Neuronal stem cell (in vitro differentiated cells): Measurements from ENCODE around the gene HOXD4.

Experiments
- DNase-seq: peaks from one replicate; pipeline ENCODE4 v3.0.0-alpha.2; 2013; ENCODE audit warnings: low spot score
- H2AFZ ChIP-seq: one replicate; pipeline ENCODE4 v1.6.1; 2013; ENCODE audit warnings: mild to moderate bottlenecking, low read length, inconsistent platforms
- H2AK5ac ChIP-seq: 2 replicates; pipeline ENCODE4 v1.6.1; 2013; ENCODE audit warnings: low read depth, mild to moderate bottlenecking, inconsistent platforms, low read length, moderate library complexity, mixed read lengths
- H2BK120ac ChIP-seq: 2 replicates; pipeline ENCODE4 v1.6.1; 2013; ENCODE audit warnings: low read depth, mild to moderate bottlenecking, inconsistent platforms, low read length, moderate library complexity, mixed read lengths
- H2BK12ac ChIP-seq: one replicate; pipeline ENCODE4 v1.6.1; 2013; ENCODE audit warnings: low read length, inconsistent platforms
- H2BK15ac ChIP-seq: 2 replicates; pipeline ENCODE4 v1.6.1; 2013; ENCODE audit warnings: mild to moderate bottlenecking, low read length, inconsistent platforms, mixed read lengths
- H2BK5ac ChIP-seq: one replicate; pipeline ENCODE4 v1.6.1; 2013; ENCODE audit warnings: inconsistent platforms, mild to moderate bottlenecking, low read length, moderate library complexity
- H3K14ac ChIP-seq: one replicate; pipeline ENCODE4 v1.6.1; 2013; ENCODE audit warnings: low read length, inconsistent platforms
- H3K18ac ChIP-seq: 2 replicates; pipeline ENCODE4 v1.6.1; 2013; ENCODE audit warnings: low read length, inconsistent platforms
- H3K23ac ChIP-seq: 2 replicates; pipeline ENCODE4 v1.6.1; 2013; ENCODE audit warnings: low read depth, mild to moderate bottlenecking, mixed read lengths, low read length, inconsistent platforms; ENCODE audit not compliant: poor library complexity
- H3K27ac ChIP-seq: replicated peaks from 3 replicates; pipeline ENCODE4 v1.5.1; 2013; ENCODE audit warnings: low read length, inconsistent platforms
- H3K27me3 ChIP-seq, 3 experiments: 2 replicates each; pipeline ENCODE4 v1.6.1; 2013; ENCODE audit warnings: low read length in 3 of 3, mild to moderate bottlenecking in 2 of 3, inconsistent platforms in 1 of 3, low read depth in 1 of 3, mixed read lengths in 1 of 3, moderate library complexity in 1 of 3; ENCODE audit not compliant: control insufficient read depth in 3 of 3, insufficient read depth in 3 of 3
- H3K36me3 ChIP-seq, 2 donors: replicated peaks in 1 of 2; 2 replicates each; pipeline ENCODE4 v1.6.1; 2013; ENCODE audit warnings: low read length in 2 of 2; ENCODE audit not compliant: control insufficient read depth in 2 of 2, insufficient read depth in 2 of 2
- H3K4ac ChIP-seq: 2 replicates; pipeline ENCODE4 v1.6.1; 2013; ENCODE audit warnings: inconsistent platforms, mild to moderate bottlenecking, low read length, moderate library complexity
- H3K4me1 ChIP-seq, 2 donors: 1 replicate in 1 of 2; 2 replicates in 1 of 2; pipeline ENCODE4 v1.6.1; 2013; ENCODE audit warnings: low read length in 2 of 2, low read depth in 1 of 2; ENCODE audit not compliant: control insufficient read depth in 2 of 2, insufficient read depth in 1 of 2
- H3K4me2 ChIP-seq: one replicate; pipeline ENCODE4 v1.6.1; 2013; ENCODE audit warnings: mild to moderate bottlenecking, low read length, inconsistent platforms; ENCODE audit not compliant: insufficient read depth, poor library complexity, severe bottlenecking
- H3K4me3 ChIP-seq, 2 donors: 2 replicates each; pipeline ENCODE4 v1.5.1; 2013; ENCODE audit warnings: low read length in 2 of 2, mild to moderate bottlenecking in 2 of 2, inconsistent platforms in 1 of 2, moderate library complexity in 1 of 2
- H3K79me1 ChIP-seq: one replicate; pipeline ENCODE4 v1.6.1; 2013; ENCODE audit warnings: low read depth, mild to moderate bottlenecking, inconsistent platforms, low read length, moderate library complexity
- H3K9ac ChIP-seq: one replicate; pipeline ENCODE4 v1.6.1; 2013; ENCODE audit warnings: mild to moderate bottlenecking, low read depth, low read length, inconsistent platforms; ENCODE audit not compliant: poor library complexity
- H3K9me3 ChIP-seq, 2 donors: replicated peaks in 1 of 2; 2 replicates each; pipeline versions ENCODE3 to v1.6.1; 2013; ENCODE audit warnings: low read length in 2 of 2, mild to moderate bottlenecking in 2 of 2, inconsistent platforms in 1 of 2, low read depth in 1 of 2, mixed read lengths in 1 of 2, moderate library complexity in 1 of 2; ENCODE audit not compliant: control insufficient read depth in 2 of 2, insufficient read depth in 1 of 2
- H4K8ac ChIP-seq: one replicate; pipeline ENCODE4 v1.6.1; 2013; ENCODE audit warnings: low read depth, mild to moderate bottlenecking, inconsistent platforms, low read length, moderate library complexity
- H4K91ac ChIP-seq: one replicate; pipeline ENCODE4 v1.6.1; 2013; ENCODE audit warnings: low read length, low read depth, mild to moderate bottlenecking, inconsistent platforms; ENCODE audit not compliant: poor library complexity
- WGBS, 2 donors: extraction: QIAGEN DNeasy Blood & Tissue Kit; methylation state at CpG; one replicate each; pipeline ENCODE4 v1.1.7; 2013; ENCODE audit warnings: missing lambda C conversion rate in 2 of 2, mixed read lengths in 1 of 2; ENCODE audit not compliant: insufficient read length in 2 of 2, insufficient replicate concordance in 1 of 2; ENCODE audit errors: extremely low coverage in 2 of 2; 5-methylcytosine and 5-hydroxymethylcytosine counted together

Gene HOXD4

DNA sequence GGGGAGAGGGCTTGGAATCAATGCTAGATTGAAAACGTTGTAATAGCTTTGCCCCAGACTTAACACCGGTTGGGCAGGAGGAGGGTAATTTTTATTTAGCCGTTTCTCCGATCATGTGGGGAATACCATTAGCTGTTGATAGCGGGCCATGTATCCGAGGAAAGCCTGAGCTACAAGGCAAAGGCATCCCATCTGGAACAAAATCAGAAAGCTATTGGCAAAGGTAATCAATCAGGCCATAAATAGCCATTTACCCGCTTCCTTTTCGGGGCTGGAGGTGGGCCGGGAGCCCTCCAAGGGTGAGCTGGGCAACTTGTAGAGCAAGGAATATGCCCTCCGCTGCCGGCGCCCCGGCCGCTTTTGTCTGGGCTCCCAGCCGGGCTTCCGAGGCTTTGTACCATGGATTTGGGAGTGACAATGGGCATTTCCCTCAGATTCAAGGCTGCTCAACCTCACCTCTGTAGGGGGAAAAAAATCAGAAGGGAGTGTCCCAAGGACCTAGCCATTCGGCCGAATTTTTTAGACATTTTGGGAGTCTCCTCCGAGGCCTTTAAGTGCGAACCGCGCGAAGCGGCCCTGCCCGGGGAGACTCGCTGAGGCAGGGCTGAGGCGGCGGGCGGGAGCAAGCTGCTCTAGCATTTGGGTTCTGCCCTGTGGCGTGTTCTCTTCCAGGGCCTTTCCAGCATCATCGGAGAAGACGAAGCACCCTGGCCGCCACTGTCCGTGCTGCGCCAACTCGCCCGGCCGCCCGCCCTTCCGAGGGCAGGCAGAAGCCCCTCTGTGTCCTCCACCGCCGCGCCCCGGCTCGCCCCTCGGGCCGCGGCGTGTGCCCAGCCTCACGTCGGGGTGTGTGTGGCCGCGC lies 29.9 kb upstream of the HOXD4 start:
- H2BK120ac ChIP-seq, result no peak overlapping the region
- H3K27me3 ChIP-seq, result peaks cover 67 to 99% (median 97%) of the 10 kb centered on the region in 3 experiments
- H3K4me2 ChIP-seq, result no peak overlapping the region
- H3K27ac ChIP-seq, result no peak overlapping the region
- H3K36me3 ChIP-seq, result no peaks in the 10 kb centered on the region
- no peak overlapping the region for H2BK15ac ChIP-seq
- H3K4me1 ChIP-seq, result no peaks in the 10 kb centered on the region
- H3K18ac ChIP-seq, result no peak overlapping the region
- no peak overlapping the region for H3K4ac ChIP-seq
- H3K79me1 ChIP-seq, result no peaks in the 10 kb centered on the region
- H3K14ac ChIP-seq, result no peak overlapping the region
- H2AK5ac ChIP-seq, result no peak overlapping the region
- H3K9me3 ChIP-seq, result peaks cover 5 to 7% of the 10 kb centered on the region in 2 donors
- no peak overlapping the region for H3K9ac ChIP-seq
- no peak overlapping the region for H4K91ac ChIP-seq
- DNase-seq, result no peak
- no peak overlapping the region for H4K8ac ChIP-seq
- peak overlapping the region; percentile 95 for H2AFZ ChIP-seq
- no peak overlapping the region for H2BK12ac ChIP-seq
- H2BK5ac ChIP-seq, result no peak overlapping the region
- H3K23ac ChIP-seq, result no peak overlapping the region
- no CpG with 5 or more reads among the region's 53 CpGs for WGBS, 2 donors
- H3K4me3 ChIP-seq, result no peak overlapping the region

GRCh38 chr2:176122052-176122682 lies 29.2 kb upstream of the HOXD4 start:
- peak overlapping the region; percentile 95 for H2AFZ ChIP-seq
- no peak overlapping the region for H4K8ac ChIP-seq
- H2BK15ac ChIP-seq, result no peak overlapping the region
- no peaks in the 10 kb centered on the region for H3K79me1 ChIP-seq
- no peak overlapping the region for H4K91ac ChIP-seq
- no peak overlapping the region for H2BK120ac ChIP-seq
- no peak overlapping the region for H3K23ac ChIP-seq
- H2BK5ac ChIP-seq, result no peak overlapping the region
- H2BK12ac ChIP-seq, result no peak overlapping the region
- H3K14ac ChIP-seq, result no peak overlapping the region
- H3K4me1 ChIP-seq, result no peaks in the 10 kb centered on the region
- H3K4ac ChIP-seq, result no peak overlapping the region
- H3K18ac ChIP-seq, result no peak overlapping the region
- H3K9me3 ChIP-seq, result peaks cover 0 to 2% of the 10 kb centered on the region in 2 donors
- no peak overlapping the region for H2AK5ac ChIP-seq
- no peak overlapping the region for H3K9ac ChIP-seq
- no peaks in the 10 kb centered on the region for H3K36me3 ChIP-seq
- no peak overlapping the region for H3K27ac ChIP-seq
- H3K4me2 ChIP-seq, result peak overlapping the region; percentile 68
- WGBS, 2 donors, result no CpG with 5 or more reads among the region's 47 CpGs
- H3K4me3 ChIP-seq, result peak overlapping the region; percentile 26 to 36
- DNase-seq, result no peak
- peaks cover 64 to 98% (median 95%) of the 10 kb centered on the region in 3 experiments for H3K27me3 ChIP-seq

GRCh38 chr2:176122683-176123410 lies 28.5 kb upstream of the HOXD4 start, which contains the start of gene HOXD9:
Gene HOXD9 (plus strand): TSS chr2:176122719. CDS start chr2:176122769, 50 bp downstream.
- WGBS, 2 donors, result no CpG with 5 or more reads among the region's 84 CpGs
- Histone ChIP-seq H3K79me1 (no peaks in the 10 kb centered on the region), H2AFZ (peak within 1 kb of the TSS; percentile 95), H3K18ac (peak within 1 kb of the TSS; percentile 77), H3K27ac (no peak within 1 kb of the TSS), H3K36me3 (no peaks in the 10 kb centered on the region), H2BK5ac (no peak within 1 kb of the TSS), H3K4me1 (no peaks in the 10 kb centered on the region), H3K9me3 (no peaks in the 10 kb centered on the region), H3K23ac (peak within 1 kb of the TSS; percentile 25), H3K4me2 (peak within 1 kb of the TSS; percentile 68), H2BK120ac (no peak within 1 kb of the TSS), H4K91ac (no peak within 1 kb of the TSS), H3K14ac (peak within 1 kb of the TSS; percentile 66), H3K27me3 (peaks cover 61 to 98% (median 92%) of the 10 kb centered on the region in 3 experiments), H2BK15ac (no peak within 1 kb of the TSS), H3K4ac (no peak within 1 kb of the TSS), H4K8ac (peak within 1 kb of the TSS; percentile 19), H2BK12ac (no peak within 1 kb of the TSS), H3K9ac (no peak within 1 kb of the TSS), H3K4me3 (peak within 1 kb of the TSS; percentile 36 to 50), H2AK5ac (no peak within 1 kb of the TSS)
- no peak for DNase-seq
